ENCODE measurements around the gene CIRBP. TPM values are rescaled to one million over a fixed set of nuclear protein-coding genes. Genes with fewer than 3 reads are reported as not detected.

Gene CIRBP
- total RNA-seq: 100 to 1,000 TPM; 207 to 210 TPM

GRCh38 chr19:1269065-1269477, at the start of gene CIRBP:
TSS of gene CIRBP (plus strand) at chr19:1269332. CDS start at chr19:1270934, 1,602 bp downstream.
- POLR2A ChIA-PET: interaction anchor here (0.5 to 1.4 kb wide), 20 partner anchors 9 to 384 kb away, joined by 3 to 38 read pairs (median 3); partner anchors contain the start of genes ARHGAP45, ATP5F1D and RNU6-2
- CTCF ChIA-PET: interaction anchor here (1.2 to 17.9 kb wide), 4 partner anchors 8 to 25 kb away, joined by 3 to 373 read pairs (median 40); partner anchors contain the start of gene ATP5F1D

DNA sequence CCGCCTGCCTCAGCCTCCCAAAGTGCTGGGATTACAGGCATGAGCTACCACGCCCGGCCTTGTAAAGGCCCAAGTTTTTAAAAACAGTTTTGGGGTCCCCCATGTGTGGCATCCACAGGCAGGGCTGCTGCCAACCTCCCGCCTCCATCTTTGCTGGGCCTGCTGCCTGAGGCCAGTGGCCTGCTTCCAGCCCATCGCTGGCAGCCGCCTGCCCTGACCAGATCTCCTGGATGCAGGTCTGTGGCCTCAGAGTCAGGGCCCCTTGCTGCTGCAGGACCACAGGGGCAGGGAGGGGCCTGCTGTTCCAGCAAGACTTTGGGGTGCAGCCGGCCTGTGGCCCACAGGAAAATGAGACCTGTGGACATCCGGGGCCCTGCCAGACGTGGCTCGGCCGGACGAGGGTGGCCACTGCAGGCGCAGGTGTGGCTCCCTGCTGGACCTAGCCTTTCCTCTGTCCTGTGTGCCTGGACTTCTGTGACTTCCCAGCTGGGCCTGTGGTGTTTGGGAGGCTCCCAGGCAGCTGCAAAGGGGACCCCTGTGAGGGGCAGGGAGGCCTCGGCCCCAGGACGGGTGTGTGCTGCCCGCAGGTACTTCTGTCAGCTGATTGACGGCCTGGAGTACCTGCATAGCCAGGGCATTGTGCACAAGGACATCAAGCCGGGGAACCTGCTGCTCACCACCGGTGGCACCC, 49.2 kb upstream of the CIRBP start:
- CTCF ChIA-PET: no interaction called here
- POLR2A ChIA-PET: no interaction called here

- ChIA-PET POLR2A (no interaction called here), CTCF (interaction anchor here (0.8 kb wide), 1 partner anchor 32 kb away, joined by 3 read pairs; no protein-coding TSS in a partner anchor)
These were observed 48.6 kb upstream of the CIRBP start for GRCh38 chr19:1220477-1220930.

- CTCF ChIA-PET: interaction anchor here (0.8 to 1.6 kb wide), 3 partner anchors 19 to 113 kb away, joined by 3 to 5 read pairs (median 4); no protein-coding TSS in a partner anchor
- POLR2A ChIA-PET: no interaction called here
These were observed 47.9 kb upstream of the CIRBP start for GRCh38 chr19:1220976-1221903.

DNA sequence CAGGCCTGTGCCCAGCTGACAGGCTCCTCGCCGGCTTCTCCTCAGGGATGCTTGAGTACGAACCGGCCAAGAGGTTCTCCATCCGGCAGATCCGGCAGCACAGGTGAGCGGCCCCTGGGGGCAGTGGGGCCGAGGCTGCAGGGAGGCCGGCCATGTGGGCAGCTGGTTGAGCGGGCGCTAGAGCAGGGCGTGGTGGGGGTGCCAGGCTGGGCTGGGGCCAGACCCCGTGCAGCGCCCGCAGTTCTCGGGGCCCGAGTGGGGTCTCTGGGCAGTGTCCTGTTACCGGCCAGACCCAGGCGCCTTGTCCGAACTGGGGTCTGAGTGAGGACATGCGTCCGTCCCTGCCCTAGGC, 47.3 kb upstream of the CIRBP start:
- ChIA-PET POLR2A (no interaction called here), CTCF (interaction anchor here (0.8 to 1.6 kb wide), 3 partner anchors 19 to 114 kb away, joined by 3 to 5 read pairs (median 4); no protein-coding TSS in a partner anchor)

DNA sequence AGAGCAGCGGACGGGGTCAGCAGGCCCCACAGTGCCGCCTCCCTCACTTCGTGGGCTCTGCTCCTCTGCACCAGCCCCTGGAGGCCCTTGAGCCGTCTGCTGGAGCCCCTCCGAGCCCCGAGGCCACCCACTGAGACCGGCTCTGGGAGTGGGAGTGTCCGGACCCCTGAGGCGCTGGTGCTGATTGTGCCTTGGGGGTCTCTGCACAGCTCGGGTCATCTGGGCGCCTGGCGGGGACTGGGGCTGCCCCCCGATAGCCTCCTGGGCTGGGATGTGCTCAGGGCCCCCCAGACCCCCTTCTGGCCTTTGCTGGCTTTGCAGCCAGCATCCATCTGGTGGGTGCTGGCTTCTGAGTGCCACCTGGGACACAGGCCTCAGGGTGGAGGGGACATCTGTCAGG, 46.7 kb upstream of the CIRBP start:
- POLR2A ChIA-PET: no interaction called here
- CTCF ChIA-PET: interaction anchor here (0.7 to 1.6 kb wide), 5 partner anchors 10 to 115 kb away, joined by 3 to 5 read pairs (median 3); no protein-coding TSS in a partner anchor

DNA sequence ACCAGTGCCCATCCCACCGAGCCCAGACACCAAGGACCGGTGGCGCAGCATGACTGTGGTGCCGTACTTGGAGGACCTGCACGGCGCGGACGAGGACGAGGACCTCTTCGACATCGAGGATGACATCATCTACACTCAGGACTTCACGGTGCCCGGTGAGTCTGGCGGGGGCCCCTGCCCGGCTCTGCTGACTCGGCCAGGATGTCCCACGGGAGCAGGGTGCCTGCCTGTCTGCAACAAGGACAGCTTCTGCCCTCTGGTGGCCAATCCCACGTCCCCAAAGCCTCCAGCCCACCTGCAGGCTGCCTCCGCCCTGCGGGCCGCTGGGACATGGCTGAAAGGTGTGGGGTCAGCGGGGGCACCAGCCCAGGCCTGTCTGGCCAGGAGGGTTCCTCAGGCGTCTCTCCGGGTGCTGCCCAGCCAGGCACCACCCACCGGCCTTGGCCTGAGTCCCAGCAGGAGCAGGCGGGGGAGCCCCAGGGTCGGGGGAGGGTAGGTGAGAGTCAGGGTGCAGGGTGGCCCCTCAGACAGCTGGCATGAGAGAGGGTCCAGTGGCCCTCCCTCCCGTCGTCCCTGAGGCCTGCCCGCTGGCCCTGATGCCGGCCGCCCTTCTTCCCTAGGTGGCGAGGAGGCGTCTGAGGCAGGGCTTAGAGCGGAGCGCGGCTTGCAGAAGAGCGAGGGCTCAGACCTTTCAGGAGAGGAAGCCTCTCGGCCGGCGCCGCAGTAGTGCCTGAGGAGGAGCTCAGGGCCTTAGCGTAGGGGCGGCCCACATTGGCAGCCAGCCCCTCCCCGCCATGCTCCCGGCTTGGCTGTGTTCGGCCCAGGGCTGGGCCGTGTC, 45.9 kb upstream of the CIRBP start:
- ChIA-PET POLR2A (no interaction called here), CTCF (interaction anchor here (0.7 to 1.6 kb wide), 7 partner anchors 10 to 275 kb away, joined by 3 to 5 read pairs (median 3); no protein-coding TSS in a partner anchor)

DNA sequence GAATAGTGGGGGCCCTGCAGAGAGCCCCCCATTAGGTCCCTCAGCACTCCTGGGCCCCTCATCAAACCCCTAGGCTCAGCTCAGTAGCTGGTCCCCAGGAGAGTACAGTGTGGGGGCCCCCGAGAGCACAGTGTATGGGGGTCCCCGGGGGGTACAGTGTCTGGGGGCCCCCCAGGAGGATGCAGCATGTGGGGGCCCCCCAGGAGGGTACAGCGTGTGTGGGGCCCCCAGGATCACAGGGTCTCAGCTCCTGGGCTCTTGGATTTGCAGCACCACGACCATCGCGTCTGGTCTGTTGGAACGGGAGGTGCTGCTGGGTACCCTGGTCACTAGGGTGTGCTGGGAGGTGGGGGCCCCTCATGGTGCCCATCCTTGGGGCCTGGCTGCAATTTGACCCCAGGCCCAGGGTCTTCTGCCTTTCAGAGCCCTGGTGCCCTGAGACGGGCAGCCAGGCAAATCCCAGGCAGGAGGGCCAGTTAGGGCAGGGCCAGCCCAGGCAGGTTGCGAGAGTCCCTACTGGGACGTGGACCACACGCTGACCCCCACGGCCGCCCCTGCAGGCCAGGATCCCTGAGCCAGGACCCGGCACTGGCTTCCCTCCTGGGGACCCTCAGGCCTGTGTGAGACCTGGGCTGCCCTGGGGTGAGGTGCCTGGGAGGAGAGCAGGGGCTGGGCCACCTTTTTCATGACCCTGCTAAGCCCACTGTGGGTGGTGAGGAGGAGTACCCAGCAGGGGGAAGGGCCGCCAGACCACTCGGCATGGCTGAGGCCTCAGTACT, 44.9 kb upstream of the CIRBP start:
- ChIA-PET CTCF (interaction anchor here (0.7 kb wide), 1 partner anchor 32 kb away, joined by 3 read pairs; no protein-coding TSS in a partner anchor), POLR2A (no interaction called here)

- POLR2A ChIA-PET: no interaction called here
- CTCF ChIA-PET: no interaction called here
These were observed 44.3 kb upstream of the CIRBP start for GRCh38 chr19:1224847-1225246.

- ChIA-PET CTCF (interaction anchor here (1.3 kb wide), 1 partner anchor 241 kb away, joined by 4 read pairs; no protein-coding TSS in a partner anchor), POLR2A (no interaction called here)
These were observed 43.5 kb upstream of the CIRBP start for GRCh38 chr19:1225440-1226226.

GRCh38 chr19:1226227-1226518, 43.0 kb upstream of the CIRBP start:
- ChIA-PET CTCF (interaction anchor here (1.3 kb wide), 1 partner anchor 241 kb away, joined by 4 read pairs; no protein-coding TSS in a partner anchor), POLR2A (no interaction called here)

DNA sequence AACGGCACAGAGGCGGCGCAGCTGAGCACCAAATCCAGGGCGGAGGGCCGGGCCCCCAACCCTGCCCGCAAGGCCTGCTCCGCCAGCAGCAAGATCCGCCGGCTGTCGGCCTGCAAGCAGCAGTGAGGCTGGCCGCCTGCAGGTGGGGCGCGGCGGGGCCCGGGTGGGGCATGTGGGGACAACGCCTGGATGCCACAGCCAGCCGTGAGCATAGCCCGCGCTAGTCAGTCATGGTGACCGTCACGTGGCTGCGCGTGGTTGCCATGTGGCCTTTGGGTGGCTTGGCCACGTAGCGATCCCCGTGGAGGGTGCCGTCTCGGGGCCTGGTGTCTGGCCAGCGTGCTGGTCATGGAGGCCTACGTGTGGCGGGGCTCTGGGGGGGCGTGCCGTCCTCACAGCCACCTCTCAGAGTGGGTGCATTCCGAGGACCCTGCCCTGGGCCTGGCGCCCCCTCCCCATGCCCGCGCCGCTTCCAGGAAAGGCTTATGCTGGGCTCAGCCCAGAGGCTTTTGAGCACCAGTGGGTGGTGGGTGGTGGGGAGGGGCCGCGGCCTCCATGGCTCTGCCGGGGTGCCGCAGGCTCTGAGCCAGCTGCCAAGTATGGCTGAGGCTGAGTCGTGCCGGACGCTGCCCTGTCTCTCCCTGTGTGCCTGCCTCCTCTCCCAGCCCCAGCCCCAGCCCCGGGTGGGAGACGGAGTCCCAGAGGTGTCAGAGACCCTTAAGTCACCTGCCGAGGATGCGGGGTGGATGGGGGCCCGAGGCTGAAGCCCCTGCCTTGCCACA, 42.4 kb upstream of the CIRBP start:
- POLR2A ChIA-PET: no interaction called here
- CTCF ChIA-PET: interaction anchor here (1.3 kb wide), 1 partner anchor 242 kb away, joined by 4 read pairs; no protein-coding TSS in a partner anchor

- POLR2A ChIA-PET: no interaction called here
- CTCF ChIA-PET: no interaction called here
These were observed 41.7 kb upstream of the CIRBP start for GRCh38 chr19:1227304-1228054.

DNA sequence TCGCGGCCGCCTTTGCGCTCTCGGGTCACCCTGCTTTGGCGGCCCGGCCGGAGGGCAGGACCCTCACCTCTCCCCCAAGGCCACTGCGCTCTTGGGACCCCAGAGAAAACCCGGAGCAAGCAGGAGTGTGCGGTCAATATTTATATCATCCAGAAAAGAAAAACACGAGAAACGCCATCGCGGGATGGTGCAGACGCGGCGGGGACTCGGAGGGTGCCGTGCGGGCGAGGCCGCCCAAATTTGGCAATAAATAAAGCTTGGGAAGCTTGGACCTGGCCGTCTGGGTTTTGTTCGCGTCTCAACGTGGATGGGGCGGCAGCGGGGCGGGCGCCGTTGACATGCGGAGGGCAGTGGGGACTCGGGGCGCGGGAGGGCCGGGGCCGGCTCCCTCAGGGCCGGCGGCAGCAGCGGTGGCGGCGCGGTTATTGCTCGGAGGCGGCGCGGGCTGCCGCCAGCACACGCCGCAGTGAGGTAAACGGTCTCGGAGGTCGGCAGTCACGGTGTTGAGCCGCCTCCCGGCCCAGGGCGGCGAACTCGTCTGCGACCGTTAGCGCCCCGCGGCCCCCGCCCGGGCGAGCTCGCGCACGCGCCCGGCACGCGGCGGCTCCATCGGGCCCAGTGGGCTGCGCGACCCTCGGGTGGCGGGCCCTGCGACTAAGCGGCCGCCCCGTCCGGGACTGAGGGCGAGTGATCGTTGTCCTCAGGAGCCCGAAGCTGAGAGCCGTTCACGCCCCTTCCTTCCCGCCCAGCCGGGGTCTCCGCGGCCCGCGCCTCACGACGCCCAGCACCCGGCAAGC, 40.8 kb upstream of the CIRBP start:
- POLR2A ChIA-PET: no interaction called here
- CTCF ChIA-PET: no interaction called here

- POLR2A ChIA-PET: no interaction called here
- CTCF ChIA-PET: no interaction called here
These were observed 39.8 kb upstream of the CIRBP start for GRCh38 chr19:1229056-1229923.

Measured in activated CD8-positive, alpha-beta memory T cell treated with anti-CD3 and anti-CD28 coated beads for 36 hours (primary cell).